Lower leg skin (tissue), 4 donors: ENCODE data around the gene UROC1. TPM values are rescaled to one million over a fixed set of nuclear protein-coding genes. Genes with fewer than 3 reads are reported as not detected.
A peak's percentile ranks its signal among the peaks of the same experiment; 100 is the strongest.

Experiments used
- DNase-seq, 2 donors: peaks; one replicate each; pipeline ENCODE4 v3.0.0-alpha.2; 2019; ENCODE audit warnings: low spot score in 2 of 2
- H3K4me3 ChIP-seq: fragments of 200-600 bp; sonication (generic); 2 replicates; pipeline ENCODE4 v1.5.1; 2017; ENCODE audit warnings: mild to moderate bottlenecking, low read depth; ENCODE audit not compliant: poor library complexity, severe bottlenecking
- POLR2A ChIP-seq, 2 donors: fragments of 450-650 bp; IDR thresholded peaks; one replicate each; pipeline ENCODE4 v1.6.1; 2016 to 2017; ENCODE audit warnings: antibody characterized with exemption in 2 of 2, mild to moderate bottlenecking in 1 of 2, moderate library complexity in 1 of 2
- WGBS, 2 donors: methylation state at CpG; one replicate each; pipeline ENCODE4 v1.1.5; 2018; 5-methylcytosine and 5-hydroxymethylcytosine counted together
- intact Hi-C: fragments of 100-400 bp; cut with DNase I; formaldehyde crosslinking; loops from one replicate; pipeline ENCODE4 v1.15.0; 2023; ENCODE audit warnings: low total_unique reads
- total RNA-seq, 4 donors: library from RNA; depleted of rRNA; stranded (reverse); fragments of >200 nt; gene quantifications; one replicate each; pipeline ENCODE4 v1.1.0, GENCODE V29; 2016
- TF ChIP-seq, protein P1 (sequence below), 3 donors: fragments of 450-650 bp; IDR thresholded peaks; one replicate each; pipeline ENCODE4 v1.5.1; 2016; ENCODE audit warnings: antibody characterized with exemption in 3 of 3, mild to moderate bottlenecking in 3 of 3, moderate library complexity in 2 of 3

The UROC1 gene
- total RNA-seq, 4 donors from 2014 or later: not detected

DNA sequence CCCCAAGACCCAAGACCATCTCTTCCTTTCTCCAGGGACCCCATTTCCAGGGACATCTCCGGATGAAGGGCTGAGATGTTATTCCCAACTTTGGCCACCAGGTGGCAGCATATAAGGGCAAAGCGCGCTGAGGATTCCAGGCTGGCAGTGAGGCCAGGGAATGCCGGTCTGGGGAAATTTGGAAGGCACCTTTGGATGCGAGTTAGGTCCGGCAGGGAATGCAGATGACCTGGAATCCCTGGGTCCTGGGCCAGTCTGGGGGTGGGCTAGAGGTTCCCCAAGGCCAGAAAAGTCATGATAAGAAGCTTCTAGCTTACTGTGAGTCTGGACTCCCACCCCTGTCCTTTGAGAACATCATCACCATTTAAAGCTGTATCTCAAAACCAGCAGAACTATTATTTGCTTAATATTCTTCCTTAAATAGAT is 4.8 kb upstream of the UROC1 start:
- DNase-seq: peak; percentile 27 to 90
- TF ChIP-seq, protein P1, sequence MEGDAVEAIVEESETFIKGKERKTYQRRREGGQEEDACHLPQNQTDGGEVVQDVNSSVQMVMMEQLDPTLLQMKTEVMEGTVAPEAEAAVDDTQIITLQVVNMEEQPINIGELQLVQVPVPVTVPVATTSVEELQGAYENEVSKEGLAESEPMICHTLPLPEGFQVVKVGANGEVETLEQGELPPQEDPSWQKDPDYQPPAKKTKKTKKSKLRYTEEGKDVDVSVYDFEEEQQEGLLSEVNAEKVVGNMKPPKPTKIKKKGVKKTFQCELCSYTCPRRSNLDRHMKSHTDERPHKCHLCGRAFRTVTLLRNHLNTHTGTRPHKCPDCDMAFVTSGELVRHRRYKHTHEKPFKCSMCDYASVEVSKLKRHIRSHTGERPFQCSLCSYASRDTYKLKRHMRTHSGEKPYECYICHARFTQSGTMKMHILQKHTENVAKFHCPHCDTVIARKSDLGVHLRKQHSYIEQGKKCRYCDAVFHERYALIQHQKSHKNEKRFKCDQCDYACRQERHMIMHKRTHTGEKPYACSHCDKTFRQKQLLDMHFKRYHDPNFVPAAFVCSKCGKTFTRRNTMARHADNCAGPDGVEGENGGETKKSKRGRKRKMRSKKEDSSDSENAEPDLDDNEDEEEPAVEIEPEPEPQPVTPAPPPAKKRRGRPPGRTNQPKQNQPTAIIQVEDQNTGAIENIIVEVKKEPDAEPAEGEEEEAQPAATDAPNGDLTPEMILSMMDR (IDR thresholded peaks at IDR 0.05): peak in 1 of 3 donors; percentile 52
- TF ChIP-seq POLR2A (IDR thresholded peaks at IDR 0.05): no peak
- WGBS, 2 donors: 0 to 3% methylated on average over 6 of the region's 6 CpGs
- intact Hi-C loops: loop anchor here (10.0 kb wide), 1 partner anchor 1022 kb away; no protein-coding TSS in a partner anchor
- no peak overlapping the region for H3K4me3 ChIP-seq

DNA sequence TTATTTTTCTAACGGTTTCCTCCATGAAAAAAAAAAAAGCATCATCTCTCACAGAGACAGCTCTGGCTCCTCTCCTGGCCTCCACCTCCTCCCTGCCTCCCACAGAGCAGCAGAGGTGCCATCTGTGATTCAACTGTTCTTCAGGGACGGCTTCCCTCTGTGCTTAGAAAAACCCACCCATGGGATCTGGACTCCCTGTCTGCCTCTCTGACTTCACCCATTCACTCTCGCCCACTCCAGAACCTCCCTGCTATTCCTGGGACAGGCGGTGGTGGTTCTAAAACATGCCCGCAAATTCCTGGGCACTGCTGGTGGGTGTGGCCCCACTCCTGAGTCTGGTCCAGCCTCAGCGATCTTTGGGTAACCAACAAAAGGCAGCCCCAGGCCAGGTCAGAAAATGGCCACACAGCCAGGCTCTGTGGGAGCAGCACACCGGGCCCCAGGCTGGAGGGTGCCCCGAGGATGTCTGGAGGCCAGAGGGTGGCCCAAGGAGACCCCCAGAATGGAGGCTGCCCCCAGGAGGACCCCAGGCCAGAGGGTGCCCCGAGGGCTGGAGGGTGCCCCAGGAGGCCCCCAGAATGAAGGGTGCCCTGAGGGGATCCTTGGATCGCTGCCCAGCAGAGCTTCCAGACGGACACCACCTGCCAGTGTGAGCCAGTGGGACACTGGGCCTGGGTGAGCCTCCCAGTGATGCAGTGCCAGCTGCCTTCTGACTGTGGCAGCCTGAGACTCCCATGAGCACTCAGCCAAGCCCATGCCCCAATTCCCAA is 3.7 kb upstream of the UROC1 start:
- no peak for DNase-seq
- TF ChIP-seq, protein P1 (IDR thresholded peaks at IDR 0.05): no peak
- no peak for TF ChIP-seq POLR2A (IDR thresholded peaks at IDR 0.05)
- H3K4me3 ChIP-seq: no peak overlapping the region
- intact Hi-C loops: loop anchor here (10.0 kb wide), 1 partner anchor 1023 kb away; no protein-coding TSS in a partner anchor
- WGBS, 2 donors: 53 to 60% methylated on average over 7 to 11 of the region's 11 CpGs

GRCh38 chr3:126519506-126520455 is 2.2 kb upstream of the UROC1 start:
- no peak overlapping the region for H3K4me3 ChIP-seq
- no peak for TF ChIP-seq POLR2A (IDR thresholded peaks at IDR 0.05)
- TF ChIP-seq, protein P1 (IDR thresholded peaks at IDR 0.05): no peak
- DNase-seq: no peak
- 81 to 85% methylated on average over 10 of the region's 10 CpGs for WGBS, 2 donors
- intact Hi-C loops: loop anchor here (10.0 kb wide), 1 partner anchor 1025 kb away; no protein-coding TSS in a partner anchor

DNA sequence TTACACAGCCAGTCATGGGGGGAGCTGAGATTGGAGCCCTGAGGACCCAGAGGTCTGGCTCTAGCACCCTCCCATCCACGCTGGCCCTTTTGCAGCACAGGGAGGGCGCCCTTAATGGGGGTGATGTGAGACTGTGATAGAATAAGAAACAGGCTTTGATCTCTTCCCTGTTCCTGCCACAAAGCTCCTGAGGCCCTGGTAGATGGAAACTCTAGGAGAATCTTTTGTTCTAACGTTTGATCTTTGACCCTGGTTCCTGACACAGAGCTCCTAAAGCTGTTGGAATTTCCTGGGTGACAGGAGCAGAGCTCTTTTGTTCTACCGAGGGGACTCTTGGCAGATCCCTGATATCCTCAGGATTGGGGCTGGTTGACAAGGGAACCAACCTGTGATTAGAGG is 1.2 kb upstream of the UROC1 start:
- no peak overlapping the region for H3K4me3 ChIP-seq
- WGBS, 2 donors: 67 to 75% methylated on average over 4 of the region's 4 CpGs
- no peak for DNase-seq
- TF ChIP-seq POLR2A (IDR thresholded peaks at IDR 0.05): no peak
- TF ChIP-seq, protein P1 (IDR thresholded peaks at IDR 0.05): no peak
- intact Hi-C loops: no loop called here

GRCh38 chr3:126517986-126518778 is 609 bp upstream of the UROC1 start:
- intact Hi-C loops: no loop called here
- 86 to 87% methylated on average over 13 to 14 of the region's 15 CpGs for WGBS, 2 donors
- TF ChIP-seq, protein P1 (IDR thresholded peaks at IDR 0.05): no peak
- TF ChIP-seq POLR2A (IDR thresholded peaks at IDR 0.05): no peak
- no peak overlapping the region for H3K4me3 ChIP-seq
- no peak for DNase-seq
